Measurements from ENCODE around the gene AMBRA1. TPM values are rescaled to one million over a fixed set of nuclear protein-coding genes. Genes with fewer than 3 reads are reported as not detected.

AMBRA1 gene
- total and polyA plus RNA-seq, 2 donors (not counting 3 experiments of a cell fraction or from before 2014, with no cell fraction given), result 18.4 to 32.4 TPM

GRCh38 chr11:46527591-46528130 is 66.2 kb downstream of the AMBRA1 start:
- H3K79me2 ChIP-seq (ENCODE audit: control insufficient read depth, insufficient read depth, low read length), result peaks cover 40% of the 10 kb centered on the region
- TF ChIP-seq GATA2 (IDR thresholded peaks at IDR 0.05; ENCODE audit: insufficient read depth, insufficient read length, low read depth, low read length) (no peak), POLR2AphosphoS5 (IDR thresholded peaks at IDR 0.05; ENCODE audit: insufficient read depth, low read depth, low read length) (no peak), FOS (IDR thresholded peaks at IDR 0.05; ENCODE audit: borderline replicate concordance, insufficient read depth, low read length) (no peak), CTCF (IDR thresholded peaks at IDR 0.05; ENCODE audit: extremely low read depth in 1 of 2, insufficient read depth in 1 of 2, low read depth in 1 of 2, low read length in 2 of 2) (no peak)
- TF ChIP-seq, protein P1, sequence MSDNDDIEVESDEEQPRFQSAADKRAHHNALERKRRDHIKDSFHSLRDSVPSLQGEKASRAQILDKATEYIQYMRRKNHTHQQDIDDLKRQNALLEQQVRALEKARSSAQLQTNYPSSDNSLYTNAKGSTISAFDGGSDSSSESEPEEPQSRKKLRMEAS (IDR thresholded peaks at IDR 0.05; ENCODE audit: insufficient read depth, insufficient read length), result no peak
- H3K9me1 ChIP-seq (replicated peaks; ENCODE audit: control insufficient read depth, extremely low read depth, insufficient read depth, low read length), result no peaks in the 10 kb centered on the region
- H3K36me3 ChIP-seq (ENCODE audit: control insufficient read depth in 2 of 2, extremely low read depth in 1 of 2, insufficient read depth in 2 of 2, low read length in 2 of 2), result no peaks in the 10 kb centered on the region
- no peaks in the 10 kb centered on the region for H3K4me1 ChIP-seq (ENCODE audit: control insufficient read depth, extremely low read depth, insufficient read depth, low read length)
- POLR2A ChIA-PET, result no interaction called here
- no peak overlapping the region for H3K9ac ChIP-seq (replicated peaks; ENCODE audit: extremely low read depth, insufficient read depth, low read length)
- H3K27me3 ChIP-seq (ENCODE audit: control insufficient read depth in 2 of 2, insufficient read depth in 2 of 2, low read length in 2 of 2), result no peaks in the 10 kb centered on the region
- dilution Hi-C loops (cut with MboI; ENCODE audit: extremely low pct_ligation_motif_present, low sequenced_read_pairs) (no loop called here), intact Hi-C loops (cut with micrococcal nuclease) (no loop called here)
- DNase-seq (ENCODE audit: low read depth, low spot score) (no peak), FAIRE-seq (peak; percentile 24)
- BruUV-seq (replicated peaks), result no TSS peak
- H3K9me3 ChIP-seq (replicated peaks; ENCODE audit: control insufficient read depth, insufficient read depth, low read length), result no peaks in the 10 kb centered on the region
- CTCF ChIA-PET, result interaction anchor here (0.7 kb wide), 1 partner anchor 90 kb away, joined by 3 read pairs; the partner anchor contains the start of gene ATG13
- no peak overlapping the region for H3K4me3 ChIP-seq (replicated peaks in 1 of 3; ENCODE audit: insufficient read depth in 1 of 3, low read depth in 1 of 3, low read length in 3 of 3)
- H3K4me2 ChIP-seq (ENCODE audit: insufficient read depth, low read length), result no peak overlapping the region
- H4K20me1 ChIP-seq (replicated peaks; ENCODE audit: control insufficient read depth, extremely low read depth, insufficient read depth, low read length), result no peaks in the 10 kb centered on the region
- no peak overlapping the region for H3K27ac ChIP-seq (ENCODE audit: insufficient read depth, low read depth, low read length)
- no peak overlapping the region for H2AFZ ChIP-seq (ENCODE audit: low read depth, low read length)
